Neural cell (in vitro differentiated cells): ENCODE measurements around the gene ABCF3.

ENCODE experiments used
- CTCF ChIP-seq: fragments of 450-650 bp; IDR thresholded peaks from 2 replicates; pipeline ENCODE4 v1.5.1; 2014; ENCODE audit warnings: antibody characterized with exemption, mild to moderate bottlenecking, moderate library complexity; ENCODE audit not compliant: poor library complexity, severe bottlenecking
- EP300 ChIP-seq: fragments of 450-650 bp; conservative IDR thresholded peaks from 2 replicates; pipeline ENCODE4 v1.6.1; 2014; ENCODE audit warnings: antibody characterized with exemption, mild to moderate bottlenecking, moderate library complexity; ENCODE audit not compliant: poor library complexity, severe bottlenecking
- EZH2 ChIP-seq: fragments of 200-600, 300-800 bp; shearing (Covaris generic), sonication (generic); IDR thresholded peaks from 2 replicates; pipeline ENCODE4 v1.6.1; 2014; ENCODE audit warnings: antibody characterized with exemption, low read length, borderline replicate concordance, mild to moderate bottlenecking; ENCODE audit not compliant: insufficient read depth, poor library complexity, severe bottlenecking
- MXI1 ChIP-seq: fragments of 450-650 bp; conservative IDR thresholded peaks from 2 replicates; pipeline ENCODE4 v1.6.1; 2014; ENCODE audit warnings: antibody characterized with exemption, mild to moderate bottlenecking; ENCODE audit not compliant: poor library complexity, severe bottlenecking
- POLR2AphosphoS5 ChIP-seq: IDR thresholded peaks from 2 replicates; pipeline ENCODE4 v1.6.1; 2012
- RAD21 ChIP-seq: fragments of 450-650 bp; conservative IDR thresholded peaks from 2 replicates; pipeline ENCODE4 v1.6.1; 2014; ENCODE audit warnings: antibody characterized with exemption, mild to moderate bottlenecking, moderate library complexity
- REST ChIP-seq: IDR thresholded peaks from 2 replicates; pipeline ENCODE4 v1.6.1; 2012; ENCODE audit warnings: borderline replicate concordance
- SMC3 ChIP-seq: fragments of 450-650 bp; conservative IDR thresholded peaks from 2 replicates; pipeline ENCODE4 v1.6.1; 2014; ENCODE audit warnings: antibody characterized with exemption, mild to moderate bottlenecking, moderate library complexity; ENCODE audit not compliant: poor library complexity
- TAF1 ChIP-seq: IDR thresholded peaks from 2 replicates; pipeline ENCODE4 v1.6.1; 2012; ENCODE audit warnings: low read depth

- TF ChIP-seq EZH2: no peak
- no peak for TF ChIP-seq EP300
- TF ChIP-seq SMC3: no peak
- no peak for TF ChIP-seq CTCF
- no peak for TF ChIP-seq POLR2AphosphoS5
- TF ChIP-seq RAD21: no peak
- TF ChIP-seq TAF1: no peak
- no peak for TF ChIP-seq REST
- no peak for TF ChIP-seq MXI1
Measured at GRCh38 chr3:184200825-184201224, 14.8 kb downstream of the ABCF3 start.
